Panc1 (cell line): Measurements from ENCODE around the gene KLHL35.

Experiments
- CTCF ChIP-seq: fragments of 450-650 bp; IDR thresholded peaks from 2 replicates; pipeline ENCODE4 v1.5.1; 2017; ENCODE audit warnings: mild to moderate bottlenecking
- POLR2AphosphoS5 ChIP-seq: IDR thresholded peaks from 2 replicates; pipeline ENCODE4 v1.6.1; 2012; ENCODE audit warnings: mild to moderate bottlenecking, low read depth, low read length, moderate library complexity
- REST ChIP-seq, 2 experiments: IDR thresholded peaks; 2 replicates each; pipeline ENCODE4 v1.6.1; 2011 to 2012; ENCODE audit warnings: low read depth in 2 of 2, control low read depth in 1 of 2, low read length in 1 of 2, mild to moderate bottlenecking in 1 of 2, moderate library complexity in 1 of 2; ENCODE audit not compliant: insufficient read depth in 1 of 2
- SIN3A ChIP-seq: IDR thresholded peaks from 2 replicates; pipeline ENCODE4 v1.6.1; 2012; ENCODE audit warnings: low read depth, mild to moderate bottlenecking, low read length, moderate library complexity, borderline replicate concordance; ENCODE audit not compliant: insufficient read depth
- TCF7L2 ChIP-seq: IDR thresholded peaks from 2 replicates; pipeline ENCODE4 v1.6.1; 2011; ENCODE audit warnings: mild to moderate bottlenecking, low read depth, low read length, inconsistent platforms

- TF ChIP-seq CTCF = peak; percentile 94
- no peak for TF ChIP-seq POLR2AphosphoS5
- TF ChIP-seq REST (IDR thresholded peaks at IDR 0.05; ENCODE audit: insufficient read depth in 1 of 2, low read depth in 2 of 2, low read length in 1 of 2) = no peak
- no peak for TF ChIP-seq SIN3A
- no peak for TF ChIP-seq TCF7L2
These were observed 44.4 kb downstream of the KLHL35 start for GRCh38 chr11:75388386-75389275.
